ENCODE data around the gene USP47.

The USP47 gene

DNA sequence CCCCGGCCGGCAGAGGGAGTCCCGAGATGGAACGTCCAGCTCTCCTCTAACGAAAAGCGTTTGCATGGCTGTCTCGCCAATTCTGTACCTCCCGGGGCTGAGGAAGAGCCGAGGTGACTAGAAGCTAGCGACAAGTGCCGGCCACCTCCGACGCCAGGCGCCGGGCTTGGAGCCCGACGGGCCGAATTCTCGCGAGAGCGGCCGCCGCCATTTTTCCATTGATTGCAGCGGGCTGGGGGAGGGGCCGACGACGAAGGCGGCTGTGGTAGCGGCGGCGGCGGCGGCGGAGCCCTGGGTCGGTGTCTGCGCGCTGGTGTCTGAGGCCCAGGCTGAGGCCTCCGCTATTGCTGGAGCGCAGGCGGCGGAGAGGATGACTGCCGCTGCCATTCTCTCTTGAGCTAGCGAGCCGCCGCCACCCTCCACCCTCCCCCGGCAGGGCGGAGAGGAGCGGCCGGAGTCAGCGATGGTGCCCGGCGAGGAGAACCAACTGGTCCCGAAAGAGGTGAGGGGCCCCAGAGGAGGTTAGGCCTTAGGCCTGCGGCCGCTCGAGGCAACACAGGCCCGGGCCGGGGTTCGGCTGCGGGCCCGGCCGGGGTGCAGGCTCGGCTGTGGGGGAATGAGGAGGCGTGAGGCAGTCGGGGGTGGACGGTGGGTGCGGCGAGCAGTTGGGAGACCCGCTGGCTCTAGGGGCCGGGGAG, at the start of gene USP47:
USP47 (plus strand) TSS at position 250 of the 698 bp plus-strand sequence; CDS start at position 464, 214 bp downstream.
- DNase-seq, result peak; percentile 95 to 96

DNA sequence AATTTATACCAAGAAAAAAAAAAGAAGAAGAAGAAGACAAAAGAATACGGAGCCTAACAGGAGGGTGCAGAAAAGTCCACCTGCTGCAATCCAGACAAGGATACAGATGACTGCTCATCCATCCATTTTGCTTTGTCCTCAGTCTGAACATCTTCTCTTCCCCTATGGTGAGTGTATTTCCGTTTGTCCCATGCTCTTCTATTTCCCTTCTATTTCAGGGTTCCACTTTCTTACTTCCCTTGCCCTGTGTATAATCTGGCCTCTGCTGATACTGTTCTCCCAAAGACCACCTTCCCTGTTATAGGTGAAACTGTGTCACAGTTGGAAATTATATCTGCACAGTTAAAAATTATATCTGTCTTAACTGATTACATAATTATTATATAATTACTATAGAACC, 48.7 kb upstream of the USP47 start:
- no peak for DNase-seq

- peak; percentile 85 to 88 for DNase-seq
Measured at GRCh38 chr11:11798586-11799438, 43.0 kb upstream of the USP47 start.

DNA sequence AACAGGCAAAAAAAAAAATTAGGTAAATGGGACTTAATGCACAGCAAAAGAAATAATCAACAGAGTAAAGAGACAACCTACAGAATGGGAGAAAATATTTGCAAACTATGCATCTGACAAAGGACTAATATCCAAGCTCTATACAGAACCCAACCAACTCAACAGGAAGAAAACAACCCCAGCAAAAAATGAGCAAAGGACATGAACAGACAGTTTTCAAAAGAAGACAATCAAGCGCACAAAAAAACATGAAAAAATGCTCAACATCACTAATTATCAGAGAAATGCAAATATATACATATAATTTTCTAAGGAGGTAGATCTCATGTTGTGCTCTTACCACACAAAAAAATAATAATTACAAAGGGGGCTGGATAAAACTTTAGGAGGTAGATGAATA, 36.5 kb upstream of the USP47 start:
- DNase-seq, result no peak

DNA sequence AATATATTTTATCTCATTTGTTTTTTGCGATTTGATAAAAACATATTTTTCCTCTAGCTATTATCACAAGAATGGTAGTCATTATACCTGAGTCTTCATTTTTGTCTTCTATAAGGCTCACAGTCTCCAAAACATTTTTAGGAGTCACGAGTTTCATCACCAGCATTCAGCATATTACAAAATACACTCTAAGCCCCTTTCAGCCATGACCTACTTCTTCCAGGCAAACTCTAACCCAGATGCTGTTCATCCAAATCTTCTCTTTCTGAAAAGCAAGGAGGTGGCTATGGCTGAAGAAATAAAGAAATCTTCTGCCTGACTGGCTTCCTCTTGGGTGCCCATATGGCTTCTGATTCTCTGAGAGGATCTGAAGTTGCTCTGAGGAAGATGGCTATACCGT, 35.7 kb upstream of the USP47 start:
- DNase-seq, result no peak

- no peak for DNase-seq
Measured at GRCh38 chr11:11806586-11806985, 35.2 kb upstream of the USP47 start.

- no peak for DNase-seq
Measured at GRCh38 chr11:11807811-11808782, 33.7 kb upstream of the USP47 start.

DNA sequence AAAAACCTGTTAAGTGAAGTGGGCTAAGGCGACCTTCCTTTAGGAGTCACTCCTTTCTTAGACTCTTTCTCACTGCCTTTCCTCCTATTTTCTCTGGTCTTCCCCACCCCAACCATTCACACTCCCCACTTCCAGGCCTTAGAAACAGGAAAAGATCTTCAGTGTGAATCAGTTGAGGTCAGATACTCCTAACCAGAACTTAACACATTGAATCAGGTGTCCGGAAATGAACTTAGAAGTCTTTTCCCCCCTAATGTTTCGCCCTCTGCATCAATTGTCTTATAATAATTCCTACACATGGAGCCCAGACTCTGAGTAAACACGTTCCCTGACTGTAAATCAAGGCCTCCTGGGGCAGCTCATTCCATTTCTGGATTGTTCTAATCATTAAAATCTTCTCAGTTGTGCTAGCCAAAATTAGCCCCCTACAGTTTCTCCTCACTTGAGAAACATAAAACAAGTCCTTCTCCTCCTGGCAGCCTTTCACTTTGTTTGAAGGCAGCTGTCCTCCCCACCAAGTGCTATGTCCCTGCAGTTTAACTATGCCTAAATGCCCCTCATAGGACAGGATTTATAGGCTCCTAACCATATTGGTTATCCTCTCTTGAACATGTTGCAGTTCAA, 32.7 kb upstream of the USP47 start:
- DNase-seq, result no peak

DNA sequence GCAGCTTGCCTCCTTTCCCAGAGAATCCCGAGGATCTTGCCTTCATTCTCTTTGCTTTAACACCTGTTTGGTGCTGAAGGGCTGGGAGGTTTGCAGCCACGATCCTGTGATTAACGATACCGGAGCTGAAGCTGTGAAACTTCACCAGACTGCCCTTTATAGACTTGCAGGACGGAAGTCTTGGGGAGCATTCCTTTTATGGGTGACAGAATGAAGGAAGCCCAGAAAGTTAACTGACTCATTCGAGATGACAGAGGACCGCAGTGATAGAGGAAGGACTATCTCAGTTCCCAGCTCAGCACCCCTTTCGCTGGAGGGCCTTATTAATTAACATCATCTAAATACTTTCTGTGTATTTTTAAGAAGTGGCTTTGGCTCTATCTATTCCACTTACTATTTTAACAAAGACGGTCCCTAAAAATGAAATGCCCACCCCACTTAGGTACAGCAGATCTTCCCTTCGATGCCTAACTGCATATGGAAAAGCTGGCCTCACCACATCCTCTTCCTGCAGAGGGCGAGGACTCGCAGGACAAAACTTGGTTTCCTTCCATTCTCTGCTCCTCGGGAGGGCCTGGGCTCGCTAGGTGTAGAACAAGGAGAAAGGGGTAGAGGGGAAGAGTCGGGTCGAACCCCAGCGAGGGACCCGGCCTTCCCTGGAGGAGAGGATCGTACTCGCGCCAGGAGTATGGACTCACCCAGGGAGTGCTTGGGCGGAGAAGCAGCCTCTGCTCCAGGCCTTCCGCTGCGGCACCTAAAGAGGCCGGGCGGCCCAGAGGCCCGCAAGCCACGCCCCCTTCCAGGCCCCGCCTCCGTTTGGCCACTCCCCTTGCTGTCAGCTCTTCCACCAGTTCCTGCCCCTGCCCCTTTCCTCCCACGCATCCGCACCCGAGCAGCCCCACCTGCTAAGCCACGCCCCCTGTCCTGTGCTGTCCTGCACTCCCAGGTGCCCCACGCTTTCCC, 30.7 kb upstream of the USP47 start:
- peak in 1 of 2 experiments; percentile 32 for DNase-seq

GRCh38 chr11:11813288-11813962, 28.3 kb upstream of the USP47 start:
- DNase-seq, result no peak

- no peak for DNase-seq
Measured at GRCh38 chr11:11814614-11815452, 26.9 kb upstream of the USP47 start.

- no peak for DNase-seq
Measured at GRCh38 chr11:11816511-11817314, 25.1 kb upstream of the USP47 start.

DNA sequence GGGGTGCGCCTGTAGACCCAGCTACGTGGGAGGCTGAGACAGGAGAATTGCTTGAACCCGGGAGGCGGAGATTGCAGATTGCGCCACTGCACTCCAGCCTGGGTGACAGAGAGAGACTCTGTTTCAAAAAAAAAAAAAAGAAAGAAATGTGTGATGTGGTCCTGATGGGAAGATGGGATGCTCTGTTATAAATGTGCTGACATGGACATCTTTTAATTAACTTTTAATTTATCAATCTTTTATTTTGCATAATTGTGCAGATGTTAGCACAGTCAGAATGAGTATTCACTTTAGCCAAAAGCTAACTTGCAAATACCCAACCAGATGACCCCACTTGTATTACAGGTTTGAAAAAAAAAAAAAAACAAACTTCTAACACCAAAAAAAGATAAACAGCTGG, 23.8 kb upstream of the USP47 start:
- DNase-seq, result no peak

DNA sequence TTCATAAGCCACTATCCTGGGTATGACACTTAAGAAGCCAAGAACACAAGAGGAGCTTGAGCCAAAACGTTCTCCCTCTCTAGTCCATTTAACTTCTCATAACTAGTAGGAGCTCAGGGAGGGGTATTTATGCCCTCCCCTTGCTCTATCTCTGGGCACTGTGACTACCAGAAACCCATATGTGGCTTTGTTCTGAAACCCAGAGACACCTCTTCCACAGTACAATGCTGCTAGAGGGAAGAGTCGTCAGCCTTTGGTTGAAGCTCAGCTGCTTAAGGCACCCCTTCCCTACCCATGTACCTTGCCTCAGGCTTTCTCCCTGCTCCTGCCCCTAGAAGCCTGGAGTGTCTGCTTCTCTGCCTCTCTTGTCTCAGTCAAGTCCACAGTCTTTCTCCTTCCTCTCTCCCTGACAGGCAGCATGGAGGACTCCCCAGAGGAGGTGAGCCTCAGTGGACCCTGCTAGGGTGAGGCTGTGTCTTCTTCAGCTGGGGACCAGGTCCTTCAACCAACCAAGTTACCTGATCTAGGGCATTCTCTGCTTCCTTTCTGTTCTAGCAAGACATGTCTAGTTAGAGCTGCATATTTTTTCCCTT, 23.1 kb upstream of the USP47 start:
- no peak for DNase-seq

DNA sequence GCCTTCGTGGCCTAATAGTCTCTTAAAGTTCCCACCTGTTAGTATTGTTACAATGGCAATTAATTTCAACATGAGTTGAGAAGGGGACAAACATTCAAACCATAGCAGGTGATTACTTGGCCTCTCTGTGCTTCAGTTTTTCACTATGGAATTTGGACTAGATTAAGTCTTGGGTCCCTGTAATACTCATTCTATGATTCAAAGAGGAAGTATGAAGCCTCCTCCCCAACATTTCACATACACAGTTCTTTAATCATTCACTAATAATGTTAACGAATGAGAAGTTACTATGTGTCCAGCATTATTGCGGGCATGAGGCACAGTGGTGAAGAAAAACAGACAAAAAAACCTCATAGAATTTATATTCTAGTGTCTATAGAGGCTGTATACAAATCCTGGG, 19.9 kb upstream of the USP47 start:
- DNase-seq, result no peak

GRCh38 chr11:11822946-11823345, 18.8 kb upstream of the USP47 start:
- no peak for DNase-seq

- no peak for DNase-seq
Measured at GRCh38 chr11:11826260-11826659, 15.5 kb upstream of the USP47 start.

DNA sequence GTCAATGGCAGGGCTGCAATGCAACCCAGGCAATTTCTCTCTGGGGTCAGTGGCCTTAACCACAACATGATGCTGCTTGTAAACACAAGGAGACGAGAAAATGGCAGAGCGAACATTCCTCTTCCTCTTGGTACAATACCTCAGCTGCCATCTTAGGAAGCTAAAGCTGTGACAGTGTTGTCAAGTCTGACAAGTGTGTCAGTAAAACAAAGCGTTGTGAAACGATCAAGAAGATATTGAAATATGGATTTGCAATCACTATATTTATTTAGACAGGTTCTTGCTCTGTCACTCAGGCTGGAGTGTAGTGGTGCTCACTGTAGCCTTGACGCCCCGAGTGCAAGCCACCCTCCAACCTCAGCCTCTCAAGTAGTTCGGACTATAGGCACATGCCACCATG, 14.5 kb upstream of the USP47 start:
- DNase-seq, result no peak
